Measurements from ENCODE around the gene SLC44A1. TPM values are rescaled to one million over a fixed set of nuclear protein-coding genes. Genes with fewer than 3 reads are reported as not detected.

SLC44A1 gene
- total and polyA plus RNA-seq, 10 of the 15 experiments (the other 5 are each of a cell fraction or from before 2014, with no cell fraction given), result 2.4 to 21.2 (median 12.4) TPM

DNA sequence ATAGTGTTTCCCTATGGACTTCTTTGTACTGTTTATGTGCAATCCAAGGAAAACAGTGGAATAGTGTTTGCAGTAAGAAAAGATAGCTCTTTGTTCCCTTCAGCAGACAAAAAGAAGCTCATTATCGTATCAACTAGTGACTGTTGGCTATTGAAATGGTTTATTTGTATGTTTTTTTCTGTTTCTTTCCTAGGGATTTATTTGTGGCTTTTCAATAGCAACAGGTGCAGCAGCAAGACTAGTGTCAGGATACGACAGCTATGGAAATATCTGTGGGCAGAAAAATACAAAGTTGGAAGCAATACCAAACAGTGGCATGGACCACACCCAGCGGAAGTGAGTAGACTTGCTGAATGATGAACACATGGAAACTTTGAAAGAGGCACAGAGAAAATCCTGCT is 65.1 kb downstream of the SLC44A1 start (continued):
- no peak for TF ChIP-seq MLLT1 (IDR thresholded peaks at IDR 0.05)

DNA sequence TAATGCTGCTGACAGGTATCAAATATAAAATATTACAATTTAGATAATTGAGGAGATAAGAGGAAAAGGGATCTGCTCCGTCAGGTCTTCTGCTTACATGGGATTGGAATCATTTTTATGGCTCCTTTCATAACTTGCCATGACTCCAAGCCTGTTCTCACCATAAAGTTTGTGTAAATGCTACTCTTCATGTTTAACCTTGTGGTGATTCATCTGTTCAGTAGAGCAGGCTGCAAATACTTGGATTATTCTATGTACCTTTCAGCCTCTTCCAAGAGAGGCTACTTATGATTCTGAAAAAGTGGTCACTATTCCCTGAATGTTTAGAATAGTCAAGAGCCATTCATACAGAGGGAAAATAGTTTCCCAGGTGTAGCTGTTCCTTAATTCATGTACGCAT is 66.9 kb downstream of the SLC44A1 start:
- H3K4me1 ChIP-seq (ENCODE audit: control insufficient read depth, insufficient read depth, low read length), result peaks cover 8% of the 10 kb centered on the region
- no peaks in the 10 kb centered on the region for H4K20me1 ChIP-seq (ENCODE audit: control insufficient read depth, insufficient read depth)
- no peak overlapping the region for H3K27ac ChIP-seq (ENCODE audit: control insufficient read depth, insufficient read depth)
- no peaks in the 10 kb centered on the region for H3K79me2 ChIP-seq (ENCODE audit: control insufficient read depth, insufficient read depth, low read length)
- ChIA-PET SMC1A (ENCODE audit: uncharacterized antibody, unreplicated experiment) (no interaction called here), RAD21 (ENCODE audit: unreplicated experiment) (no interaction called here), CTCF (no interaction called here), POLR2A (no interaction called here)
- DNase-seq (ENCODE audit: low read depth, low spot score) (no peak), ATAC-seq (no peak), FAIRE-seq (no peak)
- intact Hi-C loops (cut with micrococcal nuclease; ENCODE audit: unreplicated experiment), result no loop called here
- in situ Hi-C loops (cut with MboI), result no loop called here
- H3K4me3 ChIP-seq, result no peak overlapping the region
- 91% methylated on average over 2 of the region's 2 CpGs for WGBS (ENCODE audit: insufficient coverage, insufficient replicate concordance, low lambda C conversion rate, missing lambda C conversion rate)
- no TSS peak for BruUV-seq (replicated peaks)
- H3K36me3 ChIP-seq (ENCODE audit: control insufficient read depth in 2 of 2, insufficient read depth in 2 of 2, low read length in 1 of 2), result no peaks in the 10 kb centered on the region
- no peak overlapping the region for H3K9ac ChIP-seq (ENCODE audit: control insufficient read depth, insufficient read depth, low read length)
- no peaks in the 10 kb centered on the region for H3K27me3 ChIP-seq (replicated peaks in 1 of 2; ENCODE audit: control insufficient read depth in 2 of 2, insufficient read depth in 2 of 2, low read length in 1 of 2)
- H3K4me2 ChIP-seq (ENCODE audit: control insufficient read depth, insufficient read depth), result no peak overlapping the region
- no peak overlapping the region for H2AFZ ChIP-seq (ENCODE audit: control insufficient read depth, low read depth, low read length)
- H3K9me3 ChIP-seq (replicated peaks; ENCODE audit: control insufficient read depth, insufficient read depth, low read length), result no peaks in the 10 kb centered on the region
- TF ChIP-seq STAT3 (IDR thresholded peaks at IDR 0.05; ENCODE audit: low read depth, low read length), result no peak
- no peak for TF ChIP-seq YBX1 (IDR thresholded peaks at IDR 0.05)
- TF ChIP-seq ZBTB11 (CRISPR knock-in tag; IDR thresholded peaks at IDR 0.05), result no peak
- no peak for TF ChIP-seq EZH2 (IDR thresholded peaks at IDR 0.05; ENCODE audit: borderline replicate concordance, control insufficient read depth, low read depth, low read length)
- TF ChIP-seq, protein P1, sequence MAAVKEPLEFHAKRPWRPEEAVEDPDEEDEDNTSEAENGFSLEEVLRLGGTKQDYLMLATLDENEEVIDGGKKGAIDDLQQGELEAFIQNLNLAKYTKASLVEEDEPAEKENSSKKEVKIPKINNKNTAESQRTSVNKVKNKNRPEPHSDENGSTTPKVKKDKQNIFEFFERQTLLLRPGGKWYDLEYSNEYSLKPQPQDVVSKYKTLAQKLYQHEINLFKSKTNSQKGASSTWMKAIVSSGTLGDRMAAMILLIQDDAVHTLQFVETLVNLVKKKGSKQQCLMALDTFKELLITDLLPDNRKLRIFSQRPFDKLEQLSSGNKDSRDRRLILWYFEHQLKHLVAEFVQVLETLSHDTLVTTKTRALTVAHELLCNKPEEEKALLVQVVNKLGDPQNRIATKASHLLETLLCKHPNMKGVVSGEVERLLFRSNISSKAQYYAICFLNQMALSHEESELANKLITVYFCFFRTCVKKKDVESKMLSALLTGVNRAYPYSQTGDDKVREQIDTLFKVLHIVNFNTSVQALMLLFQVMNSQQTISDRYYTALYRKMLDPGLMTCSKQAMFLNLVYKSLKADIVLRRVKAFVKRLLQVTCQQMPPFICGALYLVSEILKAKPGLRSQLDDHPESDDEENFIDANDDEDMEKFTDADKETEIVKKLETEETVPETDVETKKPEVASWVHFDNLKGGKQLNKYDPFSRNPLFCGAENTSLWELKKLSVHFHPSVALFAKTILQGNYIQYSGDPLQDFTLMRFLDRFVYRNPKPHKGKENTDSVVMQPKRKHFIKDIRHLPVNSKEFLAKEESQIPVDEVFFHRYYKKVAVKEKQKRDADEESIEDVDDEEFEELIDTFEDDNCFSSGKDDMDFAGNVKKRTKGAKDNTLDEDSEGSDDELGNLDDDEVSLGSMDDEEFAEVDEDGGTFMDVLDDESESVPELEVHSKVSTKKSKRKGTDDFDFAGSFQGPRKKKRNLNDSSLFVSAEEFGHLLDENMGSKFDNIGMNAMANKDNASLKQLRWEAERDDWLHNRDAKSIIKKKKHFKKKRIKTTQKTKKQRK (IDR thresholded peaks at IDR 0.05; ENCODE audit: low read depth, low read length), result no peak
- no peak for TF ChIP-seq HDAC2 (IDR thresholded peaks at IDR 0.05)
- TF ChIP-seq HCFC1 (IDR thresholded peaks at IDR 0.05; ENCODE audit: low read length), result no peak
- TF ChIP-seq EED (IDR thresholded peaks at IDR 0.05; ENCODE audit: low read depth), result no peak
- TF ChIP-seq, protein P2, sequence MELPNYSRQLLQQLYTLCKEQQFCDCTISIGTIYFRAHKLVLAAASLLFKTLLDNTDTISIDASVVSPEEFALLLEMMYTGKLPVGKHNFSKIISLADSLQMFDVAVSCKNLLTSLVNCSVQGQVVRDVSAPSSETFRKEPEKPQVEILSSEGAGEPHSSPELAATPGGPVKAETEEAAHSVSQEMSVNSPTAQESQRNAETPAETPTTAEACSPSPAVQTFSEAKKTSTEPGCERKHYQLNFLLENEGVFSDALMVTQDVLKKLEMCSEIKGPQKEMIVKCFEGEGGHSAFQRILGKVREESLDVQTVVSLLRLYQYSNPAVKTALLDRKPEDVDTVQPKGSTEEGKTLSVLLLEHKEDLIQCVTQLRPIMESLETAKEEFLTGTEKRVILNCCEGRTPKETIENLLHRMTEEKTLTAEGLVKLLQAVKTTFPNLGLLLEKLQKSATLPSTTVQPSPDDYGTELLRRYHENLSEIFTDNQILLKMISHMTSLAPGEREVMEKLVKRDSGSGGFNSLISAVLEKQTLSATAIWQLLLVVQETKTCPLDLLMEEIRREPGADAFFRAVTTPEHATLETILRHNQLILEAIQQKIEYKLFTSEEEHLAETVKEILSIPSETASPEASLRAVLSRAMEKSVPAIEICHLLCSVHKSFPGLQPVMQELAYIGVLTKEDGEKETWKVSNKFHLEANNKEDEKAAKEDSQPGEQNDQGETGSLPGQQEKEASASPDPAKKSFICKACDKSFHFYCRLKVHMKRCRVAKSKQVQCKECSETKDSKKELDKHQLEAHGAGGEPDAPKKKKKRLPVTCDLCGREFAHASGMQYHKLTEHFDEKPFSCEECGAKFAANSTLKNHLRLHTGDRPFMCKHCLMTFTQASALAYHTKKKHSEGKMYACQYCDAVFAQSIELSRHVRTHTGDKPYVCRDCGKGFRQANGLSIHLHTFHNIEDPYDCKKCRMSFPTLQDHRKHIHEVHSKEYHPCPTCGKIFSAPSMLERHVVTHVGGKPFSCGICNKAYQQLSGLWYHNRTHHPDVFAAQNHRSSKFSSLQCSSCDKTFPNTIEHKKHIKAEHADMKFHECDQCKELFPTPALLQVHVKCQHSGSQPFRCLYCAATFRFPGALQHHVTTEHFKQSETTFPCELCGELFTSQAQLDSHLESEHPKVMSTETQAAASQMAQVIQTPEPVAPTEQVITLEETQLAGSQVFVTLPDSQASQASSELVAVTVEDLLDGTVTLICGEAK (IDR thresholded peaks at IDR 0.05; ENCODE audit: borderline replicate concordance), result no peak

All from GM12878 (cell line).